WTC11 (cell line): Measurements from ENCODE around the gene DDX25. TPM values are rescaled to one million over a fixed set of nuclear protein-coding genes. Genes with fewer than 3 reads are reported as not detected.
A peak's percentile ranks its signal among the peaks of the same experiment; 100 is the strongest.

ENCODE experiments used
- ATAC-seq: fragments of 200-7000 bp; cut with Tn5 transposase; 2 replicates; pipeline ENCODE4 v1.10.0; 2021; ENCODE audit warnings: mild to moderate bottlenecking, moderate library complexity
- CTCF ChIA-PET: fragments of 300-600 bp; sonication (Branson Sonifier 250); formaldehyde crosslinking; loops from one replicate; lab custom pipeline; 2021; ENCODE audit warnings: antibody characterized with exemption; lab: Charles Lee
- POLR2A ChIA-PET: fragments of 350-600 bp; sonication (Branson Sonifier 250); formaldehyde crosslinking; loops from one replicate; lab custom pipeline; 2021; ENCODE audit warnings: antibody characterized with exemption; lab: Charles Lee
- DNase-seq: peaks from one replicate; pipeline ENCODE4 v3.0.0; 2021; ENCODE audit warnings: low spot score
- H3K27ac Mint-ChIP-seq: 2 replicates; pipeline ENCODE4 v1.8.0; 2021; ENCODE audit warnings: mixed read lengths
- H3K27me3 Mint-ChIP-seq: 2 replicates; pipeline ENCODE4 v1.8.0; 2021; ENCODE audit warnings: low read depth, mild to moderate bottlenecking, moderate library complexity, mixed read lengths
- H3K36me3 Mint-ChIP-seq: 2 replicates; pipeline ENCODE4 v1.8.0; 2021; ENCODE audit warnings: mixed read lengths
- H3K4me1 Mint-ChIP-seq: 2 replicates; pipeline ENCODE4 v1.8.0; 2022; ENCODE audit warnings: mixed read lengths
- H3K4me3 Mint-ChIP-seq: 2 replicates; pipeline ENCODE4 v1.8.0; 2021; ENCODE audit warnings: mild to moderate bottlenecking, moderate library complexity, mixed read lengths
- H3K9me3 Mint-ChIP-seq: 2 replicates; pipeline ENCODE4 v1.8.0; 2021; ENCODE audit warnings: mixed read lengths
- ELF4 ChIP-seq: sonication (generic); formaldehyde crosslinking; IDR thresholded peaks from 2 replicates; pipeline ENCODE4 v1.8.1; 2022; ENCODE audit warnings: low read depth, mild to moderate bottlenecking, moderate library complexity, missing genetic modification reagents
- MYBL2 ChIP-seq: sonication (generic); formaldehyde crosslinking; IDR thresholded peaks from 2 replicates; pipeline ENCODE4 v1.8.1; 2023; ENCODE audit warnings: mild to moderate bottlenecking, moderate library complexity, missing genetic modification reagents
- NFATC4 ChIP-seq: fragments of 250-450 bp; sonication (Bioruptor Pico); IDR thresholded peaks from 2 replicates; pipeline ENCODE4 v1.9.0; 2021; ENCODE audit warnings: mild to moderate bottlenecking
- NFYB ChIP-seq: sonication (generic); formaldehyde crosslinking; conservative IDR thresholded peaks from 2 replicates; pipeline ENCODE4 v1.8.0; 2022; ENCODE audit warnings: low read depth, missing genetic modification reagents
- NR3C1 ChIP-seq: sonication (generic); formaldehyde crosslinking; conservative IDR thresholded peaks from 2 replicates; pipeline ENCODE4 v1.8.1; 2023; ENCODE audit warnings: low read depth, mild to moderate bottlenecking, missing genetic modification reagents
- OVOL2 ChIP-seq: fragments of 250-450 bp; sonication (Bioruptor Pico); IDR thresholded peaks from 2 replicates; pipeline ENCODE4 v1.9.0; 2021; ENCODE audit warnings: mild to moderate bottlenecking, borderline replicate concordance
- ZNF121 ChIP-seq: sonication (generic); formaldehyde crosslinking; IDR thresholded peaks from 2 replicates; pipeline ENCODE4 v1.8.0; 2023; ENCODE audit warnings: missing genetic modification reagents
- ZNF423 ChIP-seq: fragments of 250-450 bp; sonication (Bioruptor Pico); IDR thresholded peaks from 2 replicates; pipeline ENCODE4 v2.1.2; 2022; ENCODE audit warnings: mild to moderate bottlenecking, moderate library complexity
- total RNA-seq: library from RNA; stranded (reverse); gene quantifications from 3 replicates; pipeline ENCODE4 v1.2.3, GENCODE V29; 2021
- TF ChIP-seq, protein P1 (sequence below): sonication (generic); formaldehyde crosslinking; IDR thresholded peaks from 2 replicates; pipeline ENCODE4 v1.8.0; 2022; ENCODE audit warnings: mild to moderate bottlenecking, missing genetic modification reagents
- TF ChIP-seq, protein P2 (sequence below): sonication (generic); formaldehyde crosslinking; IDR thresholded peaks from 2 replicates; pipeline ENCODE4 v1.8.0; 2022; ENCODE audit warnings: missing genetic modification reagents
- TF ChIP-seq, protein P3 (sequence below): sonication (generic); formaldehyde crosslinking; conservative IDR thresholded peaks from 2 replicates; pipeline ENCODE4 v1.8.1; 2022; ENCODE audit warnings: mild to moderate bottlenecking, missing genetic modification reagents
- TF ChIP-seq, protein P4 (sequence below): sonication (generic); formaldehyde crosslinking; IDR thresholded peaks from 2 replicates; pipeline ENCODE4 v1.8.0; 2022; ENCODE audit warnings: mild to moderate bottlenecking, missing genetic modification reagents
- TF ChIP-seq, protein P5 (sequence below): sonication (generic); formaldehyde crosslinking; IDR thresholded peaks from 2 replicates; pipeline ENCODE4 v1.8.0; 2022; ENCODE audit warnings: mild to moderate bottlenecking, missing genetic modification reagents

Gene DDX25
- total RNA-seq, 1 experiment from 2014 or later, result 17.5 TPM

DNA sequence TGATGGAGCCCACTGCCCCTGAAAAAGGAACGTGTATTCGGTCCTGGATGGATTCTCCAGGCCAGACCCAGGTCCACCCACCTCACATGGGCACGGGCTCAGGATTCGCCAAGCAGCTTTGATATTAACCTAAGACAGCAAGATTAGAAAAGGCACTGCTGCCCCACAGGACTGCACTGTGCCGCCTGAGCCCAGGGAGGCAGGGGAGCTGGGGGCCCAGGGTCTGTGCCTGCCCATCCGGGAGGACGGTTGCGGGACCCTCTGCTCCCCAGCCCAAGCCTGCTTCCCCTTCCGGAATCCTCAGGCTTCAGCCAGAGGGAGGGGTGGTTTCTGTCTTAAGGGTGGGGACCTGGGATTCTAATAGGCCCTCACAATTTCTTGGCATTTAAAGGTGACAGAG is 28.0 kb downstream of the DDX25 start:
- H3K9me3 Mint-ChIP-seq, result no peaks in the 10 kb centered on the region
- no peak overlapping the region for H3K4me3 Mint-ChIP-seq
- TF ChIP-seq ZNF423 (CRISPR knock-in tag), result no peak
- TF ChIP-seq, protein P1, sequence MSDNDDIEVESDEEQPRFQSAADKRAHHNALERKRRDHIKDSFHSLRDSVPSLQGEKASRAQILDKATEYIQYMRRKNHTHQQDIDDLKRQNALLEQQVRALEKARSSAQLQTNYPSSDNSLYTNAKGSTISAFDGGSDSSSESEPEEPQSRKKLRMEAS (CRISPR knock-in tag), result 0 out of 2 replicates have a peak, but pooled peaks have one; percentile 2
- no peaks in the 10 kb centered on the region for H3K27me3 Mint-ChIP-seq
- ATAC-seq, result peak; percentile 11
- CTCF ChIA-PET, result interaction anchor here (1.0 to 3.1 kb wide), 4 partner anchors 9 to 262 kb away, joined by 4 to 18 read pairs (median 5); no protein-coding TSS in a partner anchor
- POLR2A ChIA-PET, result no interaction called here
- no peak overlapping the region for H3K27ac Mint-ChIP-seq
- peaks cover 25% of the 10 kb centered on the region for H3K4me1 Mint-ChIP-seq
- no peaks in the 10 kb centered on the region for H3K36me3 Mint-ChIP-seq
- DNase-seq, result no peak

DNA sequence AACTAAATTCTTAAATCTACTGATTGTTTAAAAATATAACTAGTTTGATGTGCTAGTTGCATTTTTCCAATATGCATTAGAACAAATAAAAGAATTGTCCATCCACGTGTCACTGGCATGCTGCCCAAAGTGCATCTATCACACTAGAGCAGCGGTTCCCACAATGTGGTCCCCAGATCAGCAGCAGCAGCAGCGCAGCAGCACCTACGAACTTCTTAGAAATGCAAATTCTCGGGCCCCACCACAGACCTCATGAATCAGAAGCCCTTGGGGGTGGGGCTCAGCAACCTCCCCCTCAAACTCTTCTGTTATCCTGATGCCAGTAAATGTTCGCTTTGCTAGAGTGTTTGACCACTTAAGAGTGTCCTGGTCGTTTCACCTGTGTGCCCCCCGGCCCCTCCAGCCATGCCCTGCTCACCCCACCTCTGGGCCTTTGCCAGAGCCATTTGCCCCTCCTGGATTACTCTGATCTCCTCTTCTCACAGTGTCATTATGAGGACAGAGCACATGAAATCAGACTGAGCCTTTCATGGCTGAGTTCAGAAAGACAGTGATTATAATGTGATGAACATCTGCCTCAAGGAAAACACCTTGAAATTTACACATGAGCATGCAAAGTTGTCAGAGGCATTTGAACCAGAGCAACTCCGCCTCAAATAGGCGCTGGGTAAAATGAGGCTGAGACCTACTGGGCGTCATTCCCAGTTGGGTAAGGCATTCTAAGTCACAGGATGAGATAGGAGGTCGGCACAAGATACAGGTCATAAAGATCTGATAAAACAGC is 28.9 kb downstream of the DDX25 start:
- TF ChIP-seq ZNF121 (CRISPR knock-in tag) (no peak), NR3C1 (CRISPR knock-in tag) (no peak), ELF4 (CRISPR knock-in tag) (no peak), NFATC4 (CRISPR knock-in tag) (no peak), NFYB (CRISPR knock-in tag) (no peak)
- TF ChIP-seq, protein P2, sequence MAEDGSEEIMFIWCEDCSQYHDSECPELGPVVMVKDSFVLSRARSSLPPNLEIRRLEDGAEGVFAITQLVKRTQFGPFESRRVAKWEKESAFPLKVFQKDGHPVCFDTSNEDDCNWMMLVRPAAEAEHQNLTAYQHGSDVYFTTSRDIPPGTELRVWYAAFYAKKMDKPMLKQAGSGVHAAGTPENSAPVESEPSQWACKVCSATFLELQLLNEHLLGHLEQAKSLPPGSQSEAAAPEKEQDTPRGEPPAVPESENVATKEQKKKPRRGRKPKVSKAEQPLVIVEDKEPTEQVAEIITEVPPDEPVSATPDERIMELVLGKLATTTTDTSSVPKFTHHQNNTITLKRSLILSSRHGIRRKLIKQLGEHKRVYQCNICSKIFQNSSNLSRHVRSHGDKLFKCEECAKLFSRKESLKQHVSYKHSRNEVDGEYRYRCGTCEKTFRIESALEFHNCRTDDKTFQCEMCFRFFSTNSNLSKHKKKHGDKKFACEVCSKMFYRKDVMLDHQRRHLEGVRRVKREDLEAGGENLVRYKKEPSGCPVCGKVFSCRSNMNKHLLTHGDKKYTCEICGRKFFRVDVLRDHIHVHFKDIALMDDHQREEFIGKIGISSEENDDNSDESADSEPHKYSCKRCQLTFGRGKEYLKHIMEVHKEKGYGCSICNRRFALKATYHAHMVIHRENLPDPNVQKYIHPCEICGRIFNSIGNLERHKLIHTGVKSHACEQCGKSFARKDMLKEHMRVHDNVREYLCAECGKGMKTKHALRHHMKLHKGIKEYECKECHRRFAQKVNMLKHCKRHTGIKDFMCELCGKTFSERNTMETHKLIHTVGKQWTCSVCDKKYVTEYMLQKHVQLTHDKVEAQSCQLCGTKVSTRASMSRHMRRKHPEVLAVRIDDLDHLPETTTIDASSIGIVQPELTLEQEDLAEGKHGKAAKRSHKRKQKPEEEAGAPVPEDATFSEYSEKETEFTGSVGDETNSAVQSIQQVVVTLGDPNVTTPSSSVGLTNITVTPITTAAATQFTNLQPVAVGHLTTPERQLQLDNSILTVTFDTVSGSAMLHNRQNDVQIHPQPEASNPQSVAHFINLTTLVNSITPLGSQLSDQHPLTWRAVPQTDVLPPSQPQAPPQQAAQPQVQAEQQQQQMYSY, result no peak
- ATAC-seq (peak; percentile 71), DNase-seq (no peak)
- Mint-ChIP-seq H3K36me3 (no peaks in the 10 kb centered on the region), H3K9me3 (no peaks in the 10 kb centered on the region), H3K27me3 (no peaks in the 10 kb centered on the region), H3K27ac (no peak overlapping the region), H3K4me3 (no peak overlapping the region), H3K4me1 (peaks cover 25% of the 10 kb centered on the region)
- POLR2A ChIA-PET, result no interaction called here
- CTCF ChIA-PET, result interaction anchor here (1.0 to 3.1 kb wide), 4 partner anchors 9 to 261 kb away, joined by 4 to 18 read pairs (median 5); no protein-coding TSS in a partner anchor

DNA sequence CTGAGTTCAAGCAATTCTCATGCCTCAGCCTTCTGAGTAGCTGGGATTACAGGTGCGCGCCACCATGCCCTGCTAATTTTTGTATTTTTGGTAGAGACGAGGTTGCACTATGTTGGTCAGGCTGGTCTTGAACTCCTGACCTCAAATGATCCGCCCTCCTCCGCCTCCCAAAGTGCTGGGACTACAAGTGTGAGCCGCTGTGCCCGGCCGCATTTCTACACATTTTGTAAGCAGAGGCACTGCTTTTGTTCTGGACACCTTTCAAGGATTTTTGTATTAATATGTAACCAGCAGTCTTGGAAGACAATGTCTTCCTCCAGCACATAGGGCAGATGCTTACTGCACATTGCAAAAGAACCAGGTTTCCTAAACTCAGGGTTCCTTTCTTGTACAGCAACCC is 30.2 kb downstream of the DDX25 start:
- H3K36me3 Mint-ChIP-seq, result no peaks in the 10 kb centered on the region
- no peaks in the 10 kb centered on the region for H3K9me3 Mint-ChIP-seq
- no peaks in the 10 kb centered on the region for H3K27me3 Mint-ChIP-seq
- TF ChIP-seq MYBL2 (CRISPR knock-in tag) (no peak), OVOL2 (CRISPR knock-in tag) (no peak)
- TF ChIP-seq, protein P3, sequence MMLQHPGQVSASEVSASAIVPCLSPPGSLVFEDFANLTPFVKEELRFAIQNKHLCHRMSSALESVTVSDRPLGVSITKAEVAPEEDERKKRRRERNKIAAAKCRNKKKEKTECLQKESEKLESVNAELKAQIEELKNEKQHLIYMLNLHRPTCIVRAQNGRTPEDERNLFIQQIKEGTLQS, result no peak
- CTCF ChIA-PET, result interaction anchor here (0.9 kb wide), 1 partner anchor 127 kb away, joined by 3 read pairs; no protein-coding TSS in a partner anchor
- no peak overlapping the region for H3K4me3 Mint-ChIP-seq
- H3K4me1 Mint-ChIP-seq, result peaks cover 30% of the 10 kb centered on the region
- ATAC-seq, result no peak
- POLR2A ChIA-PET, result no interaction called here
- H3K27ac Mint-ChIP-seq, result no peak overlapping the region
- no peak for DNase-seq

DNA sequence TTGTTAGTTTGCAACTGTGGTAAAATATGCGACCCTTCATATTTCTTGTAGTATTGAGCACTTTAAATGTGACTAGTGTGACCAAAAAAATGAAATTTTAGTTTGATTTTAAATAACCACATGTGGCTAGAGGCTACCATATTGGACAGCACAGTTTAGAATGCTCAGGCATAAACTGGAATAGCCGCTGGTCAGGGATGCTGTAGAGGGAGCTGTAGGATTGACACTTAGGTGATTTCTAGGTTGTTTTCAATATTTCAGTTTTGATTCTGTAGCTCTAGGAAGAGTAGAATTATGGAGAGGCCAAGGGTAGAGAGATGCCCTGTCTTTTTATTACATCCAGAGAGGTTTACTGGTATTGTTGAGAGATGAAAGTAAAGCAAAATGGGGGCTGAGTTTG is 30.7 kb downstream of the DDX25 start:
- CTCF ChIA-PET, result interaction anchor here (0.9 to 1.2 kb wide), 2 partner anchors 12 to 127 kb away, joined by 3 to 4 read pairs; no protein-coding TSS in a partner anchor
- no peak overlapping the region for H3K27ac Mint-ChIP-seq

More for the DNA sequence above, 30.7 kb downstream of the DDX25 start:
- TF ChIP-seq, protein P4, sequence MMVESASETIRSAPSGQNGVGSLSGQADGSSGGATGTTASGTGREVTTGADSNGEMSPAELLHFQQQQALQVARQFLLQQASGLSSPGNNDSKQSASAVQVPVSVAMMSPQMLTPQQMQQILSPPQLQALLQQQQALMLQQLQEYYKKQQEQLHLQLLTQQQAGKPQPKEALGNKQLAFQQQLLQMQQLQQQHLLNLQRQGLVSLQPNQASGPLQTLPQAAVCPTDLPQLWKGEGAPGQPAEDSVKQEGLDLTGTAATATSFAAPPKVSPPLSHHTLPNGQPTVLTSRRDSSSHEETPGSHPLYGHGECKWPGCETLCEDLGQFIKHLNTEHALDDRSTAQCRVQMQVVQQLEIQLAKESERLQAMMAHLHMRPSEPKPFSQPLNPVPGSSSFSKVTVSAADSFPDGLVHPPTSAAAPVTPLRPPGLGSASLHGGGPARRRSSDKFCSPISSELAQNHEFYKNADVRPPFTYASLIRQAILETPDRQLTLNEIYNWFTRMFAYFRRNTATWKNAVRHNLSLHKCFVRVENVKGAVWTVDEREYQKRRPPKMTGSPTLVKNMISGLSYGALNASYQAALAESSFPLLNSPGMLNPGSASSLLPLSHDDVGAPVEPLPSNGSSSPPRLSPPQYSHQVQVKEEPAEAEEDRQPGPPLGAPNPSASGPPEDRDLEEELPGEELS (CRISPR knock-in tag), result no peak
- TF ChIP-seq, protein P5, sequence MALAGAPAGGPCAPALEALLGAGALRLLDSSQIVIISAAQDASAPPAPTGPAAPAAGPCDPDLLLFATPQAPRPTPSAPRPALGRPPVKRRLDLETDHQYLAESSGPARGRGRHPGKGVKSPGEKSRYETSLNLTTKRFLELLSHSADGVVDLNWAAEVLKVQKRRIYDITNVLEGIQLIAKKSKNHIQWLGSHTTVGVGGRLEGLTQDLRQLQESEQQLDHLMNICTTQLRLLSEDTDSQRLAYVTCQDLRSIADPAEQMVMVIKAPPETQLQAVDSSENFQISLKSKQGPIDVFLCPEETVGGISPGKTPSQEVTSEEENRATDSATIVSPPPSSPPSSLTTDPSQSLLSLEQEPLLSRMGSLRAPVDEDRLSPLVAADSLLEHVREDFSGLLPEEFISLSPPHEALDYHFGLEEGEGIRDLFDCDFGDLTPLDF (CRISPR knock-in tag), result no peak
- TF ChIP-seq NR3C1 (CRISPR knock-in tag), result no peak
- TF ChIP-seq, protein P1 (CRISPR knock-in tag), result no peak
- no peaks in the 10 kb centered on the region for H3K9me3 Mint-ChIP-seq
- H3K4me1 Mint-ChIP-seq, result peaks cover 30% of the 10 kb centered on the region
- DNase-seq (no peak), ATAC-seq (no peak)
- no peak overlapping the region for H3K4me3 Mint-ChIP-seq
- POLR2A ChIA-PET, result no interaction called here
- no peaks in the 10 kb centered on the region for H3K27me3 Mint-ChIP-seq
- no peaks in the 10 kb centered on the region for H3K36me3 Mint-ChIP-seq
